ENCODE data around the gene ITGA5.

ITGA5 gene

GRCh38 chr12:54430471-54431069 lies 11.5 kb upstream of the ITGA5 start:
- DNase-seq (ENCODE audit: low read depth), result no peak

GRCh38 chr12:54429014-54429471 lies 10.0 kb upstream of the ITGA5 start:
- no peak for DNase-seq (ENCODE audit: low read depth)

- no peak for DNase-seq (ENCODE audit: low read depth)
Measured at GRCh38 chr12:54428050-54429013, 9.3 kb upstream of the ITGA5 start.

GRCh38 chr12:54427106-54427505 lies 8.0 kb upstream of the ITGA5 start:
- DNase-seq (ENCODE audit: low read depth), result no peak

- no peak for DNase-seq (ENCODE audit: low read depth)
Measured at GRCh38 chr12:54426690-54427089, 7.6 kb upstream of the ITGA5 start.

GRCh38 chr12:54425702-54426101 lies 6.6 kb upstream of the ITGA5 start:
- no peak for DNase-seq (ENCODE audit: low read depth)

GRCh38 chr12:54424224-54424623 lies 5.2 kb upstream of the ITGA5 start:
- no peak for DNase-seq (ENCODE audit: low read depth)

- DNase-seq (ENCODE audit: low read depth), result no peak
Measured at GRCh38 chr12:54423816-54424150, 4.7 kb upstream of the ITGA5 start.

- no peak for DNase-seq (ENCODE audit: low read depth)
Measured at GRCh38 chr12:54421879-54422250, 2.8 kb upstream of the ITGA5 start.

- no peak for DNase-seq (ENCODE audit: low read depth)
Measured at GRCh38 chr12:54421175-54421878, 2.3 kb upstream of the ITGA5 start.

GRCh38 chr12:54420766-54421144 lies 1.7 kb upstream of the ITGA5 start:
- DNase-seq (ENCODE audit: low read depth), result no peak

- DNase-seq (ENCODE audit: low read depth), result no peak
Measured at GRCh38 chr12:54418441-54419087, 502 bp downstream of the ITGA5 start.

GRCh38 chr12:54417712-54418440 lies 1.2 kb downstream of the ITGA5 start:
- DNase-seq (ENCODE audit: low read depth), result no peak

- DNase-seq (ENCODE audit: low read depth), result no peak
Measured at GRCh38 chr12:54416687-54417603, 2.1 kb downstream of the ITGA5 start.

GRCh38 chr12:54415221-54415929 lies 3.7 kb downstream of the ITGA5 start:
- no peak for DNase-seq (ENCODE audit: low read depth)

GRCh38 chr12:54413284-54414190 lies 5.5 kb downstream of the ITGA5 start:
- peak; percentile 29 for DNase-seq (ENCODE audit: low read depth)

GRCh38 chr12:54412786-54413185 lies 6.3 kb downstream of the ITGA5 start:
- DNase-seq (ENCODE audit: low read depth), result no peak

- no peak for DNase-seq (ENCODE audit: low read depth)
Measured at GRCh38 chr12:54412348-54412747, 6.7 kb downstream of the ITGA5 start.
